ENCODE data around the gene NDST4. TPM values are rescaled to one million over a fixed set of nuclear protein-coding genes. Genes with fewer than 3 reads are reported as not detected.

The NDST4 gene
- polyA plus RNA-seq, 3 donors, result 0.62 to 0.96 (median 0.66) TPM

DNA sequence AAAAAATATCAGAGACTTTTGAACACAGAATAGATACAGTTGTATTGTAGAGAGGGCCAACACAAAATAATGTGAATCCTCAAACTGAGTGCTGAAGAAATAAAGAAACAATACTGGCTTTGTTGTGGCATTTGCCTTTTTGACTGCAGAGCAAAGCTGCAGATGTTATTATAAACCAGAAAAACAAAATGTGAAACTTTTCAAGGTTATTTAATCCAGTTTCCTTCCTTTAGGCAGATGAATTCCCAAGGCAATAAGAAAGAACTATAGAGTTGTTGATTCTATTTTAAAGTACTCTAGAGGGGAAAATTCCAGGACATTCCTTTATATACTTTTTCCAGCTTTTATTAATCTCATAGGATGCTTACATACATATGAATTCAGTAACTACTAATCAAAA is 186.8 kb downstream of the NDST4 start:
- DNase-seq (ENCODE audit: extremely low read depth in 1 of 11, low read depth in 9 of 11, low spot score in 4 of 11), result no peak

DNA sequence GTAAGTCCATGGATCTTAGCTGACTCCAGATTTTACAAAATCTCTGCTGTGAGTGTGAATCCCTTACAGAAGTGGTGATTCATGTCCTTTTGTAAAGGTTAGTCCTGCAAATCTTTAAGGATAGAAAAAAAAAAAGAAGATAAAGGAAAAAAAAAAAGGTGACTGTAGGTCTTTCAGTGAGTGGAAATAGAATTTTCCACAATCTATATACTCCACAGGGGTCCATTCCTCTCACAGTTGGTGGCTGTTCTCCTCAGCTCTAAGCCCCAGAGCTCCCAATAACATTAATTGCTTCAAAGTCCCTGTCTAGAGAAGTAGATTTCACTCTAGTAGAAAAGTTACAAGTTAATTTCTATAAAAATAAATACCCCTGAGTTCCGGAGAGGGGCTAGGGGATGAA is 189.1 kb downstream of the NDST4 start:
- DNase-seq (ENCODE audit: extremely low read depth in 1 of 11, low read depth in 9 of 11, low spot score in 4 of 11), result no peak

DNA sequence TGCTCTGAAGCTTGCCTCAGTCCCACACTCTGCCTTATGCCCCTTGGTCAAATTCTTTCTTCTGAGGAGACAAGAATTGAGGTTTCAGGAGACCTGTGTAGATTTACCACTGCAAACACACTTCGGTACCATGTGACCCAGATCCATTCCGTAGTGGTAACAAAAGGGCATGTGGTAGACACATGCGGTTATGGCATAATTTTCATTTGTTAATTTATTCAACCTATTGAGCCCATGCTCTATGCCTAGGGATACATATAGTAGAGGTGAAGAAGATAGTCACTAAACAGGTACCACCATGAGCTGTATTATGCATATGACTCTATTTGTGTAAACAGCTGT is 190.9 kb downstream of the NDST4 start:
- DNase-seq (ENCODE audit: extremely low read depth in 1 of 11, low read depth in 9 of 11, low spot score in 4 of 11), result no peak

- DNase-seq (ENCODE audit: extremely low read depth in 1 of 11, low read depth in 9 of 11, low spot score in 4 of 11), result no peak
Measured at GRCh38 chr4:114921790-114922591, 191.4 kb downstream of the NDST4 start.

GRCh38 chr4:114921191-114921590 is 192.2 kb downstream of the NDST4 start:
- DNase-seq (ENCODE audit: extremely low read depth in 1 of 11, low read depth in 9 of 11, low spot score in 4 of 11), result no peak

DNA sequence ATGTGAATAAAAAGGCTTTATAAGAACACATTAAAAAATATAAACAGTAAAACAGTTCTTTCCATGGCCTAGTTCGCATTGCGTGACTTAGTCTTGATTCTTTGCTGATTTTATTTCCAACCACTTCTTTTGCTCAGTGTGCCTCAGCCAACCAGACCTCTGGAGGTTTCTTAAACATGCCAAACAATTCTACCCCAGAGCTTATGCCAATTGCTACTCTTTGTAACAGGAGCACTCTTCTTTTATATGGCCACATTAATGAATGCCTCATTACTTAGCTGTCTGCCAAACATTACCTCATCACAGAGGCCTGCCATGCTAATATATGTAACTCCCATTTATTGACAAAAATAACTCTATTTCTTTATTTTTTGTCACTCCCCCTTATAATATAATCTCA is 202.3 kb downstream of the NDST4 start:
- DNase-seq (ENCODE audit: extremely low read depth in 1 of 11, low read depth in 9 of 11, low spot score in 4 of 11), result no peak

GRCh38 chr4:114907568-114907967 is 205.9 kb downstream of the NDST4 start:
- DNase-seq (ENCODE audit: extremely low read depth in 1 of 11, low read depth in 9 of 11, low spot score in 4 of 11), result peak in 6 of 11 donors; percentile 12 to 22 (median 19)

DNA sequence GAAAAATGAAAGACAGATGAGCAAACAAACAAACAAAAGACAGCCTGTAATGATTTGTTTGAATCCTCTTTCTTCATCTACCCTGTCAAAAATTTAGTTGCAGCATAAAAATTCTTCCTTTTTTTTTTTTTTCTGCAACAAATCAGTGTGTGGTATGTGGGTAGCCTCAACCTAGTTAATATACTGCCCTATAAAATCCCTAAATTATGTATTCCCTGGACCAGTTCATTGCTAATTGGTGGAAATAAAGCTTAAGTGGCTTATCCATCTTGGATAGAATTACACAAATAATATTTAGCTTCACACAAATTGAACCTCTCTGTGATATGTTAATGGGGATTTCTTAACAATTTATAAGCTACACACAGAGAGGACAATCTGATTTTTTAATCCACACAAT is 208.4 kb downstream of the NDST4 start:
- DNase-seq (ENCODE audit: extremely low read depth in 1 of 11, low read depth in 9 of 11, low spot score in 4 of 11), result no peak

DNA sequence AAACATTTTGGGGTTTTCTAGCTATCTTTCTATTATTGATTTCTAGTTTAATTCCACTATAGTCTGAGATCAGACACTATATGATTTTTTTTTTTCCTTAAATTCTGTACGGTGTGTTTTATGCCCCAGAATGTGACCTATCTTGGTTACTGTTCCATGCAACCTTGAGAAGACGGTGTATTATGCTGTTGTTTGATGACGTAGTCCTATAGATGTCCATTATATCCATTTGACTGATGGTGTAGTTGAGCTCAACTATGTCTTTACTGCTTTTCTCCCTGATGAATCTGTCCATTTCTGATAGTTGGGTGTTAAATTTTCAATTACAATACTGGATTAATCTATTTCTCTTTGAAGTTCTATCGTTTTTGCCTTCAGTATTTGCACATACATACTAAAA is 212.5 kb downstream of the NDST4 start:
- no peak for DNase-seq (ENCODE audit: extremely low read depth in 1 of 11, low read depth in 9 of 11, low spot score in 4 of 11)

GRCh38 chr4:114890773-114891172 is 222.6 kb downstream of the NDST4 start:
- no peak for DNase-seq (ENCODE audit: extremely low read depth in 1 of 11, low read depth in 9 of 11, low spot score in 4 of 11)

GRCh38 chr4:114886761-114887160 is 226.7 kb downstream of the NDST4 start:
- no peak for DNase-seq (ENCODE audit: extremely low read depth in 1 of 11, low read depth in 9 of 11, low spot score in 4 of 11)

DNA sequence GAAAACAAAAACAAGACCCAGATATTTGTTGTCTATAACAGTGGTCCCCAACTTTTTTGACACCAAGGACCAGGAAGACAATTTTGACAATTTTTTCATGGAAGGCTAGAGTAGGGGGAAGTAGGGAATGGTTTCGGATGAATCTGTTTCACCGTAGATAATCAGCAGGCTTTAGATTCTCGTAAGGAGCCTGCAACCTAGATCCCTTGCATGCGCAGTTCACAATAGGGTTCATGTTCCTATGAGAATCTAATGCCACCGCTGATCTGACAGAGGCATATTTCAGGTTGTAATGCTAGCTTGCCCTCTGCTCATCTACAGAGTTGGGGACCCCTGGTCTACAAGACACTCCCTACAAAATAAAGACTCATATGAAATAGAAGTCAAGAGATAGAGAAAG is 229.8 kb downstream of the NDST4 start:
- DNase-seq (ENCODE audit: extremely low read depth in 1 of 11, low read depth in 9 of 11, low spot score in 4 of 11), result no peak

GRCh38 chr4:114879916-114880669 is 233.3 kb downstream of the NDST4 start:
- no peak for DNase-seq (ENCODE audit: extremely low read depth in 1 of 11, low read depth in 9 of 11, low spot score in 4 of 11)

- DNase-seq (ENCODE audit: extremely low read depth in 1 of 11, low read depth in 9 of 11, low spot score in 4 of 11), result no peak
Measured at GRCh38 chr4:114875630-114876029, 237.8 kb downstream of the NDST4 start.

DNA sequence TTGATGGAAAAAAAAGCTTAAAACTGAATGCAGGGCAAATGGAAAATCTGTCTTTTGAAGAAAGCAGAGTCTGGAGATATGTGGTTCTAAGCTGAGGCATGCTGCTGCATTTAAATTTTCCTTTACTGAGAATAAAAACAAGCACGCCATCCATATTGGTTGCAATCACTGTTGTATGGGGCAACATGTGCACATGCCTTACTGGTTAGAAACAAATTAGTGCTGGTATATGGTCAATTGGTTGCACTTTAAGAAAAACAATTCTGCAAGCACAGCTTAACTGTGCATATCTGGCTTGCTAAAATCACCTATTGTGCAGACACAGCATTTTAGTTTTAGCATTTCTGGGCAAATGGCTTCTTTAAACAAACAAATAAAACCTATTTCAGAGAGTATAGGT is 239.1 kb downstream of the NDST4 start:
- DNase-seq (ENCODE audit: extremely low read depth in 1 of 11, low read depth in 9 of 11, low spot score in 4 of 11), result no peak

GRCh38 chr4:114870987-114871386 is 242.4 kb downstream of the NDST4 start:
- no peak for DNase-seq (ENCODE audit: extremely low read depth in 1 of 11, low read depth in 9 of 11, low spot score in 4 of 11)

GRCh38 chr4:114866901-114867670 is 246.3 kb downstream of the NDST4 start:
- no peak for DNase-seq (ENCODE audit: extremely low read depth in 1 of 11, low read depth in 9 of 11, low spot score in 4 of 11)

- no peak for DNase-seq (ENCODE audit: extremely low read depth in 1 of 11, low read depth in 9 of 11, low spot score in 4 of 11)
Measured at GRCh38 chr4:114864060-114864459, 249.4 kb downstream of the NDST4 start.

DNA sequence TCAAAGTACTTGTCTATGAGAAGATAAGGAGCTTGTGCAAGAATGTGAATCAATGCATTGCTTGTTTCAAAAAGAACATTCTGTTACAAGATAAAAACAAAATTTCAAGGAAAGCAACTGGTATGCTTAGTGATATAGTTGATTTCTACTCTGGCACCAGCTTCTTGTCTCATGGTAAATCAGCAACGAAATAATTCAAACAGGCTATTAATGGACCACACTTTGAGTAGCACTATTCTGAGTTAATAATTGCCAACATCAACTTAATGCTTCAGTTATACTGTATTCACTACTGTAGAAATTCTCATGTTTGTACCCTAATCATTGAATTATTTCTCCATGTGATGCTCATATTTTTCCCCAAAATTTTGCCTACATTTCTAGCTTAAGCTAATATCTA is 252.6 kb downstream of the NDST4 start:
- peak in 2 of 11 donors; percentile 9 to 20 for DNase-seq (ENCODE audit: extremely low read depth in 1 of 11, low read depth in 9 of 11, low spot score in 4 of 11)

- DNase-seq (ENCODE audit: extremely low read depth in 1 of 11, low read depth in 9 of 11, low spot score in 4 of 11), result no peak
Measured at GRCh38 chr4:114857831-114858230, 255.6 kb downstream of the NDST4 start.
